ENCODE results near the gene DHRS3.

Gene DHRS3

DNA sequence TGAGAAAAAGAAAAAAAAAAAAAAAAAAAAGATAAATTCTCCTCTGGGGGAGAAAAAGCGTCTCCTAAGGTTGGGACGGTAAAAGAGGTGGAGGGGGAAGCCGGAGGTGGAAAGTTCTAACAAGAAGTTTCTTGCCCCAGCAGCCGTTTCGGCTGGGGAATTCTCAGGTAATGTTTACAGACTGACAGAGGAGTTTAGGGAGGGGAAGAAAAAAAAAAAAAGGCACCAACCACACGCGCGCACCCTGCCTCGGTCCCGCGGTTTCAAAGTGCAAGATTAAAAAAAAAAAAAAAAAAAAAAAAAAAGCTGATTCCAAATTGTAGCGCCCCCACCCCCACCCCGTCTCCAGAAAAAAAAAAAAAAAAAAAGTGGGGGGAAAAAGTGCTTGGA, 504 bp downstream of the DHRS3 start:
- peak in 1 of 2 donors; percentile 38 for DNase-seq (ENCODE audit: low read depth in 1 of 2, low spot score in 1 of 2)

DNA sequence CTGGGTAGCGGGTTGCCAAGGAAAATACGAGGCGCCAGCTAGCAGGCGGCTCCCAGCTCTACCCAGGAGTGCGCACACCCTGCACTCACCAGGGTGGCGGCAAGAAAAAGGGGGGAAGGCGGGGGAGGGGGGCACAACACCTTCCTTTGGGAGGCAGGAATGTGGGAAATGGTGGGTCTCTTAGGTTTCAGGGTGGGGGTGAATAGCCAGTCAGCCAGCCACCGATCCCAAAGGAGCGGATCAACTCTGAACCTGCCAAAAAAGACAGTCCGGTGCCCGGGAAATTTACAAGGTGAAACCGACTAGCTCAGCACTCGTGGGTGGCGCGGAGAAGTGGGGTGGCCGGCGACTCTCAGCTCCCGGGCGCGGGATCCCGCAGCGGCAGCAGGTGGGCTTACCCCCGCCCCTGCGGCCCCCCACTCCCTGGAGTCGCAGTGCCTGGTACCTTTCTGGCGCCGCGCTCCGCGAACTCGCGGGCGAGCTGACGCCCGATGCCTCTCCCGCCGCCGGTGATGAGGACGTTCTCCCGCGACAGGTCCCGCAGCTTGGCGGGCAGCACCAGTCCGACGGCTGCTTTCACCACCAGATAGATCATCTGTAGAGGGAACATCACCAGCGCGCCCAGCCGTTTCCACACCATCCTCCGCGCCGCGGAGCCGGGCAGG, 1.2 kb downstream of the DHRS3 start:
- DNase-seq (ENCODE audit: low read depth in 1 of 2, low spot score in 1 of 2): no peak

DNA sequence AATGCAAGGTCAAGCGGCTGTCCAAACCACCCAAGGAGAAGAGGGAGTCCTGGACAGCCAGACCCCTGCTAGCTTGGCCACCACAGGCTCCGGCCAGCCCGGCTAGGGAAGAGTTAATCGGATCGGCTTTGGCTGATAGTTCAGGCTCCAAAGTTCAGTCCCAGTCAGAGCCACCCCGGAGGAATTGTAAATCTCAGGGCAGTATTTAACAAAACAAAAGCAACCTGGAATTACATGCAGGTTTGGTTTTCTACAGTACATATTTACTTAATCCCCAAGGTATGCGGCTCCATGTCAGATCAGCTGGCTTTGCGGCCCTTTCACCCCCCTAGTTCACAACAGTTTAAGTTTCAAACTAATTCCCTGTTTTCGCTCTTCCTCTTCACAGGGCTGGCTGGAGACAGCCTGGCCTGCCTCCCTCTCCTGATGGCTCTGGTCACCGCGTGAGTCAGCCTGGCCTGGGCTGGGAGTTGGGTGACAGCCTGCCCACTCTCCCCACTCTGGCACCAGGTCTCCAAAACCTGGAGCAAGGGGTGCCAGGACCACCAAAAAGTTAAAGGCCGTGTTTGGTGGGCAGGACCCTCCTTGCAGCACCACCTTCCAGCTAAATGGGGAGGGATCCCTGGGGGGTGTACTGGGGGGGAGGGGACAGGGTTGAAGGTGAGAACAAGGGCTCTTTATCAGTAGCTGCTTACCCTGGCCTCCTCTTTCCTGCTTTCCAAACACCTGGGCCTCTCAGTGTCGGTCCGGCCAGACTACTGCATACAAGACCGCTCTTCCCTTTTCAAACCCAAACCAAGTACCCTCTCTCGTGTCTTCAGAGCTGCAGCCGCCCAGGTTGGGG, 1.9 kb downstream of the DHRS3 start:
- DNase-seq (ENCODE audit: low read depth in 1 of 2, low spot score in 1 of 2): no peak

DNA sequence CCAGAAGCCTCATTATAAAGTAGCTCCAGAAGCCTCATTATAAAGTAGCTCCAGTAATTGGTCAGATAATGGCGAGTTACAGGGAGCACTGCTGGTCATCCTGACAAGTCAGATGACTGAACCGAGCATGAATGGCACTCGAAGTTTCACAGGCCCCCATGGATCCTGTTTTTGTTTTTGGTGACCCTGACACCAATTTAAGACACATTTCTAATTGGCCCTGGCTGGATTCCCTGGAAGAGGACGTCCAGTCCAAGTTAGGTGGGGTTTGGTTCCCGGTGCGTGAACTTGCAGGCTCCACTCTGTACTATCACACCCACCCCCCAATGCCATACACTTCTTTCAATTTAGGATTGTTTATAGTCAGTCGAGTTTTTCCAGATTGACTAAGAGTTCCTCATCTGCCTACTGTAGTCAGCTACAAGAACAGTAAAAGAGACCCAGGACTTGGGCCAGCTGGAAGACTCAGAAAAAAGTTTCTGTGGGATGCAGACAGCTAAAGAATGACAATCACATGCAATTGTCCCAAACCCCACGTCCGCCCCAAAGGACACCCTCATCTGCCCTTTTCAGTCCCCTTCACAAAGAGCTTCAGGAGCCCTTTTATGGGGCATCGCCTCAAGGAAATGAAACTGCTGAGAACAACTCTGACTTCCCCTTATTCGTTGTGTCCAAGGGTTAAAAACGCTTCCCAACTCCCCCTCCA, 2.7 kb downstream of the DHRS3 start:
- DNase-seq (ENCODE audit: low read depth in 1 of 2, low spot score in 1 of 2): no peak

DNA sequence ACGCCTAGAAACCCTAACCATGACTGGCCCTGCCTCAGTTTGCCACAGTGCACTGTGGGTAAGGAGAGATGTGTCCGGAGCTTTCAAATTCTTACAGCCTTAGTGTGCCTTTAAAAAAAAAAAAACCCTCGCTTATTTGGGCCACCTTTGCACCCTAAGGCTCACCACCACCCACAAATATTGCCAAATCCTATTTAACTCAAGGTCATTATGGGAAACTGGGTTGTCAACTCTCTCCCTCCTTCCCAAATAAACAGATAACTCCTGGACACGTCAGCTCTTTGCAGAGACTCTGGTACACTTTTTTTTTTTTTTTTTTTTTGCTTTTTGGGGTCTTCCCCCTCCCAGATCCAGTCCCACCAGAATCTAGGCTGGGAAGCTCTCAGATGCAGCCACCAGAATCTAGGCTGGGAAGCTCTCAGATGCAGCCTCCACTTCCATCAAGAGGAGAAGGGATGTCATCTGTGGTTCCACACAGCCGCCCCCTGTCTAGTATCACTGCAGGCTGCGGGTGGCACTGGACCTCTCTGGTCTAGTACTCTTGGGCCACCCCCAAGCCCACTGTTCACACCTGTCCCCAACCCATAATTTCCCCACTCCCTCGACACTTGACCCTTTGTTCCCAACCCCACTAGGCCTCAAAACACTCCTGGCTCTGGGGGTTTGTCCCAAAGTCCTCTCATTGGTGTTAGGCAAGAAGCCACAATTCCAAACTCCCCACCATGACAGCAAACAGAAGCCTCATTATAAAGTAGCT, 3.4 kb downstream of the DHRS3 start:
- no peak for DNase-seq (ENCODE audit: low read depth in 1 of 2, low spot score in 1 of 2)

DNA sequence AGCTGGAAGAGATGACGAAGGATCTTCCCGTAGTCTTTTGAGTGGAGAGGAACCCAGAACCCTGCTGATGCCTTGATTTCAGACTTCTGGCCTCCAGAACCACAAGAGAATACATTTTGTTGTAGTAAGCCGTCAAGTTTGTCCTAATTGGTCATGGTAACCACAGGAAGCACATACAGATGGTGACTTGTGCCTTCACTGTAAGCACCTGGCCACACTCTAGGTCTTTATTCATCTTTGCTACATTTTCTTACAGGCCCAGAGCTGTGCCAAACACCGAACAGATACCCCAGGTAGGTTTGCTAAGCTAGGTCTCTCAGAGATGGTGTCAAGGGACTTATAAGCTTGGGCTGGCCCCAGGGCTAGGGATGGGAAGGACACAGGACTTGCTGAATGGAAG, 4.8 kb downstream of the DHRS3 start:
- DNase-seq (ENCODE audit: low read depth in 1 of 2, low spot score in 1 of 2): no peak

DNA sequence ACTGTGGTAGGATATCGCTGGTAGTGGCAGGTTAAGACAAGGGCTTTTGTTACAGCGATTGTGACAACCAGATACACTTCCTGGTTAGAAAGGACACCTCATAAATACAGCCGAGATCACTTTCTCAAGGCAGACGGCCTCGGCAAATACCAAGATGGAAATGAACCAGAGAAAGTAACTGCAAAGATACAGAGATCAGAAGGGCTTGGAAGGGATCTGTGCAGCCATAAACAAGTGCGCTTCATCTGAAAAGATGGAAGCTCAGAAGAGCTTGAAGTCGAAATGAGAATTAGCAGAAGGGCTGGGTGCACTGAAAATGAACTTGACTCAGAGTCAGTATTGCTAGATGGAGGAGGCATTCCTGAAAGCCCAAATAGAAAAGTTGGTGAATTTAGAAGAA, 7.1 kb downstream of the DHRS3 start:
- DNase-seq (ENCODE audit: low read depth in 1 of 2, low spot score in 1 of 2): no peak

DNA sequence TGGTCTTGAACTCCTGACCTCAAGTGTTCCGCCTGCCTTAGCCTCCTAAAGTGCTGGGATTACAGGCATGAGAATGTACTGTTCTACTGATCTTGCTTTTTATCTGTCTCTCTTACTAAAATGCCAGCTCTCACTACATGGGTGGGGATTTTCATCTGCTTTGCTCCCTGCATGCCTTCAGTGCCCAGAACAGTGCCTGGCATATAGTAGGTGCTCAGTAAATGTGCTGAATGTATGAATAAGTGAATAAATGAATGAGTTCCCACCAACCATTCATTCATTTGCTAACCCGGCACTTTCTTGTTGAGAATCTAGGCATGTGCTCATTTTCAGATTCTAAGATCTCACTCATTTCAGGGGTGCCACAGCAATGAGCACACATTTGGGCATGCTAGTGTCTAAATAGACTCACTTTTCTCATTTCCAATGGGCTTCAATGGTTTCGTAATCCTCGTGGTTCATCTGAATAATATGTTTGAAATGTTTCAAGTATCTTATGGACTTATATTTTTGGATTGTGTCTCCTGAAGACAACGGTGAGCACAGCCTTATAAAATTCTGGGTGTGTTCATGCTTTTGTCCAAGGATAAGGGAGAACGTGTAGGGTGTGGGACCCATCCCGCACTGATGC, 7.6 kb downstream of the DHRS3 start:
- no peak for DNase-seq (ENCODE audit: low read depth in 1 of 2, low spot score in 1 of 2)

DNA sequence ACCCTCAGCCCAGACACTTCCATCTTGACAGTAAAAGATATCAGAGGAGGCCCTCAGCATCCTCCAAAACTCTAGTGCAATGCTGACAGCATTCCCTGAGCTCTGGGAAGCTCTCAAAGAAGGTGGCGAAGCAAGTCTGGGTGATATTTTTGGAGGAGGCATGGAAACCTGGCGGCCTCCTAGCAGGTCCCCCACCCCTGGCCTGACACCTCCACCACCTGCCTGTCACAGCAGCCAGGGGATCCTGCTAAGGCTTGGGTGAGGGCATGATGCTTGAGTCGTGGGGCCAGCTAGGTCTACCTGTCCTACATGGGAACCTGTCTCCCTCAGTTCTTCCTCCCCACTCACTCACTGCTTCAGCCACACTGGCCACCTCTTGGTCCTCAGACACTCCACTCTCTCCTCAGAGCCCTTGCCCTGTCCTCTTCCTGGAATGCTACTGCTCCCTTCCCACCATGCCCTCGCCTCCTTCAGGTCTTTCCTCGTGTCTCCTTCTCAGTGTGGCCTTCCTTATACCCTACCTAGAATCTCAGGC, 8.5 kb downstream of the DHRS3 start:
- DNase-seq (ENCODE audit: low read depth in 1 of 2, low spot score in 1 of 2): no peak

DNA sequence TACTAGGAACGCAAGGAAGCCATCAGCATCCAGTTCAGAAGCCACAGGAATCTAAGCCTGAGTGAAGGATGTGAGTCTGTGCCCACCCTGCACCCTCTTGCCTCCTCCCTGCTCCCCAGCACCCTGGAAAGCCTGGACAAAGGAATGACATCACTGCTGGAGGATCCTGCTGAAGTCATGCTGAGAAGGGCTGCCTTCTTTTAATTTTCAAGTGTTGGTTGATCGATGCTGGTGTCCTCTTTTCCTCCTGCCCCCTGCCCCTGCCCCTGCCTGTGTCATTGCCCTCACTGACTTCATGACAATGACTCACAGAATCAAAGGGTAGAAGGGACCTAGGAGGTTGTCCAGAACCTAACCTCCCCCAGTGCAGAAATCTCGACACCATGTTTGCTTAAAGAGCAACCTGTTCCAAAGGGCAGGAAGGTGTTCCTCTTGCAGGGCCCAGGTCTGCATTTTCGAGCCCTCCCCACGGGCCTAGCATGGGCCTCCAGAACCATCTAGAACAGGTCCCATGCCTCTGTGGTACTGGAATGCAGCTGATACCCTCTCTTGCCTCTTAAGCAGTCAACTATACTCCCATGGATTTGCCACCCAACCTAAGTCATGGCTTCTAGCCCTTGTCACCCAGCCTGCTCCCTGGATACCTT, 9.6 kb downstream of the DHRS3 start:
- no peak for DNase-seq (ENCODE audit: low read depth in 1 of 2, low spot score in 1 of 2)

DNA sequence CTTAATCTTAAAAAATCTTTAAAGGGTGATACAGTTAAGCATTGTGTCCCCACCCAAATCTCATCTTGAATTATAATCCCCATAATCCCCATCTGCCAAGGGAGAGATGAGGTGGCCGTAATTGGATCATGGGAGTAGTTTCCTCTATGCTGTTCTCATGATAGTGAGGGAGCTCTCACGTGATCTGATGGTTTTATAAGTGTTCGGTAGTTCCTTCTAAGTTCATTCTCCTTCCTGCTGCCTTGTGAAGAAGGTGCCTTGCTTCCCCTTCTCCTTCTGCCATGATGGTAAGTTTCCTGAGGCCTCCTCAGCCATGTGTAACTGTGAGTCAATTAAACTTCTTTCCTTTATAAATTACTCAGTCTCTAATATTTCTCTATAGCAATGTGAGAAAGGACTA, 10.7 kb downstream of the DHRS3 start:
- DNase-seq (ENCODE audit: low read depth in 1 of 2, low spot score in 1 of 2): no peak

DNA sequence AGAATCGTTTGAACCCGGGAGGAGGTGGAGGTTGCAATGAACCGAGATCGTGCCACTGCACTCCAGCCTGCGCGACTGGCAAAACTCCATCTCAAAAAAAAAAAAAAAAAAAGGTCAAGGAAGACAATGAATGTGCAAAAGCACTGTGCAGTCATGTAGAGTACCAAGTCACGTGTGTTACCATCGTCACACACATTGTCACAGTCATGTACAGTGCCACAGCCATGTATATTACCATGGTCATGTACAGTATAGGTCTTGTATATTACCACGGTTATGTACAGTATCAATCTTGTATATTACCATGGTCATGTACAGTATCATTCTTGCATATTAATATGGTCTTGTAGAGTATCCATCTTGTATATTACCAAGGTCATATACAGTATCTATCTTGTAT, 13.0 kb downstream of the DHRS3 start:
- DNase-seq (ENCODE audit: low read depth in 1 of 2, low spot score in 1 of 2): no peak

DNA sequence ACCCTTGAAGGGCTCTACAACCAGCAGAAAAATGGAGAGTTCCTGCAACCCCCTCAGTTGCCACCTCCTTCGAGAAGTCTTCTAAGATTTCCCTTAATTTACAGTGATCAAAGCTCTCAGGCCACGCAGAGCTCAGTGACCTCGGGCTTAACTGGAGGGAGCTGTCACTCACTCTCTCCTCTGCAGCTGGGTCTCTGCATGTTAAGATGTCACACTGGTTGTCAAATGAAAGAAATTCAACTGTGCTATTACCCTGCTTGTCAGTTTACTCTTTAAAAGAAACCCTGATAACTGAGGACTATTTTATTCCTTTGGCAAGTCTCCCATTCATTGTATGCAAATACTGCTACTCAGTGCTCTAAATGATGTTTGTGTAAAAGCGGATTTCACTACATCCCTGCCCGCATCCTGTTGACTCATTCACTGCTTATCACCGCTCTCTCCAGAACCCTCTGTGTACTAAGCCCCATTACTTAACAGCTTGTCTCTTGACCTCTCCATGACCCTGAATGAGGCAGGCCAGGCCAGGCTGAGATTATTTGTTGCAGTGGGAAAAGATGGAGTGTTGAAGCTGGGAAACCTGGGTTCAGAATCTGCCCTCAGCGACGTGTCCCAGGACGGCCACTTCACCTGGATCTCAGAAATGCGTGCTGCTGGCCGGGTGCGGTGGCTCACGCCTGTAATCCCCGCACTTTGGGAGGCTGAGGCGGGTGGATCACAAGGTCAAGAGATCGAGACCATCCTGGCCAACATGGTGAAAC, 13.7 kb downstream of the DHRS3 start:
- peak in 1 of 2 donors; percentile 77 for DNase-seq (ENCODE audit: low read depth in 1 of 2, low spot score in 1 of 2)

DNA sequence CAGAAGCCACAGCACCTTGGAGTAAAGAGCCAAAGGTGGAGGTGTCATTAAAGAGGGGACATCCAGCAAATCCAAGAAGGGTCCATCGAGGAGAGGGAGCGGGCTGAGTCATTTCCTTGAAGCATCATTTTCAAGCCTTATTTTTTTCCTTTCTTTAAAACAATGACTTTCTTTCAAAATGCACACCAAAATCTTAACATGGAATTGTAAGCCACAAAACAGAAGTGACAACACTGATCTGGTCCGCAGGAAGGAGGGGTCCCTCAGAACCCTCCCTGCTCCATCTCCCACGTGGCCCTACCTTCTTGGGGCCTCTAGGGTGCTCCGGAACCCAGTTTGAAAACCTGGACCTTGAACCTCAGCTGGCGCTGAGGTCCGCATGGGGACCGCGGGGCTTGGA, 14.8 kb downstream of the DHRS3 start:
- no peak for DNase-seq (ENCODE audit: low read depth in 1 of 2, low spot score in 1 of 2)

DNA sequence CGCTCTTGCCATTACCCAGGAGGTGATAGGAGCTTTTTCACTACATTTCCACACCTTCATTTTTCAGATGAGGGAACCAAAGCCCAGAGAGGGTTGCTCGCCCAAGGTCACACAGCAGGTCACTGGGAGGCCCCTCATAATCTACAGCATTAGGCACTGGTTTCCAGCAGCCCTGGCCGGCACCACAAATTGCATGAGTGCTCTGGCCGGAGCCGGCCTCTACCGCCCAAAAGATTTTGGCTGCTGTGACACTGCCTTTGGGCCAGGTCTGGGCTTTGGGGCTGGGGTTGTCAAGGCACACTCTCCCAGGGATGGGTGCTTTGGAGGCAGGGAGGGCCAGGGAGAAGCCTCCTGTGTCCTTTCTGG, 15.4 kb downstream of the DHRS3 start:
- no peak for DNase-seq (ENCODE audit: low read depth in 1 of 2, low spot score in 1 of 2)

DNA sequence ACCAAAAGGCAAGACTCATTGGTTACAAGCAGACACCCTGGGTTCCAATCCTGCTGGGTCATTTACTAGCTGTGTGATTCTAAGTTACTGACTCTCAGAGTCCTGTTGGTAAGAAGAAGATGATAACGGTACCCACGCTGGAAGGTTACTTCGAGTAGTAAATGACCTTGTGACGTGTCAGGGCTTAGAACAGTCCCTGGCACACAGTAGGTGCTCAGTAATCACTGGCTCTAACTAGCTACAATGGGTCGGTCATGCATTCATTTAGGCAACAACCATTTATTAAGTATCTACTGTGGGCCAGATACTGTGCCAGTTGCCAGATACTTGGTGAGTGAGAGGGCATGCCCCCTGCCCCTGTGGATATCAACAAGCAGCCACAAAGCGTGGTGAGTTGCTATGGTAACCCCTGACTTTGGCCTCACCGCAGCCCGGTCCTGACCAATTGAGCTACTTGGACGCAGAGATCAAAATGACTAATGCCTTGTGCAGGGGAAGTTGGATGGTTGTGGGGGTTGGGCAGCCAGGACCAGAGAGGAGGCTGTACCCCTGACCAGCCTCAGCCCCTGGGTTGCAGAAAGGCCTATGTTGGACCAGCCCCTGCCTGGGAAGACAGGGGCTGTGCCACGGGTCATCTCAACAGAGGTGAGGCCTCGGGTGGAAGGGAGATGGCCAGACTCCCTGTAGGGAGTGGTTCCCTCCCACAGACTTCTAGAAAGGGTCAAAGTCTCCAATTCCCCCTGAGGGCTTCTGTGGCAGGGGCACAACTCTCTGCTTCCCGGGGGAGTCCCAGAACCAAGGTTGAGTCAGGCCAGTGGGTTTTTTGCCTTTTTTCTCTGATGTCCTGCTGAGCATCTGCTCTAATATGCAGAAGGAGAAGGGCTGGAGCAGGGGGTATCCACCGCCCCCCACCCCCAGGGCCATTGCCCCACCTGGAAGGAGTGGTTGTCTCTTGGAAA, 16.0 kb downstream of the DHRS3 start:
- no peak for DNase-seq (ENCODE audit: low read depth in 1 of 2, low spot score in 1 of 2)

DNA sequence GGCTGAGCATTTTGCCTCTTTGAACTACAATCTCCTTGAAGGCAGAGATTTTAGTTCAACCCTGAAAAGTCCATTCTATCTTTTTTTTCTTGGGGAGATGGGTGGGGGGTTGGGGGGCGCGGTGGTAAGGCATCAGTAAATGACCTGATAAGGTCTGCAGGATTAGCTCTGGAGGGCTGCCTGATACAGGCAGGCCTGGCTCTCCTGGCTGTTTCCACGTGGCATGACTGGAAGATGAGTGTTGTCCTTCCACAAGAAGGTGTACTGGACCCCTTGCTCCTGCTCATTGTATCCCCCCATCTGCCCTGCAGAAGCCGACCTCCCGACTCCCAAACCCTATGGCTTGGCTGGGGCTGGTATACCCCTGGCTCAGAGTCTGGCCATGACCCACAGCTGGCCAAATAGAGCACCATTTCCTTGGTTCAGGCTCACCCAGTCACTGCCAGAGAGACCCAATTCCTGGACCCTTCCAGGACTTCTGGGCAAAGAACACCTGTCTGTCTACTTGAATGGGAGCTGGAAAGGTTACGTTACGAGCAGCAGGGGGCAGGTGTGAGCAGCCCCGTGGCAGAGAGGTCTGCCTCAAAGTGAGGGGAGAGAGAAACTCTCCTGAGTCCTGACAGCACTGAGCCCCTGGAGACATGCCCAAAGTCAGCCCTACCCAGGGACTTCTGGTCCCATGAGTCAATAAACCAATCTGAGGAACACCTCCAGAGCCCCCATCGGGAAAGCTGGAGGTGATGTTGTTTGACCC, 17.0 kb downstream of the DHRS3 start:
- DNase-seq (ENCODE audit: low read depth in 1 of 2, low spot score in 1 of 2): peak; percentile 21 to 32

DNA sequence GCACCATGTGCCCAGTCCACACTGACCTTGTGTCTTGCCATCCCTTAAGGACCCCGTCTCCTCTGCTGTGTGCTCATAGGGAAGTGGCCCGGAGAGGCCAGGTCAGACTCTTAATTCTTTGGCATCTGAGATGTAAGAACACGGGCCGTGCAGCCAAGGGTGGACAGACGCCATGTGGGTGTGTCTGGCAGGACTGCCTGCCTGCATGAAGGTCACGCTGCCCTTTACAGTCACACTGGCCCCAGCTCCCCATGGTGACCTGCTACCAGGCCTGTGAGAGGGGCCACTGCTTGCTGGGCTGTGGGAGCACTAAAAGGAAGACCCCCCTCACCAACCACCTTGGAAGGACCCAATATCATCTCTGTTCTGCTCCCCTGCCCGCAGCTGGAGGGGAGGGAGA, 17.7 kb downstream of the DHRS3 start:
- no peak for DNase-seq (ENCODE audit: low read depth in 1 of 2, low spot score in 1 of 2)
